KMS-11 (cell line): ENCODE results near the gene KCNQ1.

Experiments used
- H2AFZ ChIP-seq: fragments of 200-600 bp; sonication (generic); 2 replicates; pipeline ENCODE4 v1.6.1; 2016; ENCODE audit warnings: antibody characterized with exemption, mixed run types, low read depth
- H3K27ac ChIP-seq: fragments of 200-600 bp; sonication (generic); 2 replicates; pipeline ENCODE4 v1.6.1; 2016; ENCODE audit warnings: mild to moderate bottlenecking, mixed run types
- H3K27me3 ChIP-seq: fragments of 200-600 bp; sonication (generic); 2 replicates; pipeline ENCODE4 v1.6.1; 2017; ENCODE audit warnings: mild to moderate bottlenecking, low read depth, mixed run types, moderate library complexity; ENCODE audit not compliant: insufficient read depth
- H3K36me3 ChIP-seq: fragments of 200-600 bp; sonication (generic); 2 replicates; pipeline ENCODE4 v1.6.1; 2017; ENCODE audit warnings: mild to moderate bottlenecking, mixed run types; ENCODE audit not compliant: insufficient read depth
- H3K4me1 ChIP-seq: fragments of 200-600 bp; sonication (generic); 2 replicates; pipeline ENCODE4 v1.6.1; 2016; ENCODE audit warnings: mild to moderate bottlenecking, low read depth, mixed run types; ENCODE audit not compliant: poor library complexity, severe bottlenecking
- H3K4me2 ChIP-seq: fragments of 200-600 bp; sonication (generic); 2 replicates; pipeline ENCODE4 v1.7.0; 2016; ENCODE audit warnings: mild to moderate bottlenecking, mixed run types
- H3K4me3 ChIP-seq: fragments of 200-600 bp; sonication (generic); IDR thresholded peaks from 2 replicates; pipeline ENCODE4 v1.6.1; 2017; ENCODE audit warnings: low read depth, low read length, mixed read lengths; ENCODE audit not compliant: insufficient read depth
- H3K79me2 ChIP-seq: fragments of 200-600 bp; sonication (generic); 2 replicates; pipeline ENCODE4 v1.6.1; 2016; ENCODE audit warnings: low read depth, mixed run types; ENCODE audit not compliant: insufficient read depth
- H3K9ac ChIP-seq: fragments of 200-600 bp; sonication (generic); 2 replicates; pipeline ENCODE4 v1.6.1; 2016; ENCODE audit warnings: mild to moderate bottlenecking, mixed run types
- H4K20me1 ChIP-seq: fragments of 200-600 bp; sonication (generic); 2 replicates; pipeline ENCODE4 v1.6.1; 2016; ENCODE audit warnings: mild to moderate bottlenecking, mixed run types; ENCODE audit not compliant: insufficient read depth
- TF ChIP-seq, protein P1 (sequence below): fragments of 200-600 bp; sonication (generic); conservative IDR thresholded peaks from 2 replicates; pipeline ENCODE4 v1.6.1; 2017; ENCODE audit warnings: low read depth, mild to moderate bottlenecking, antibody characterized with exemption, low read length, moderate library complexity, mixed read lengths

KCNQ1 gene

DNA sequence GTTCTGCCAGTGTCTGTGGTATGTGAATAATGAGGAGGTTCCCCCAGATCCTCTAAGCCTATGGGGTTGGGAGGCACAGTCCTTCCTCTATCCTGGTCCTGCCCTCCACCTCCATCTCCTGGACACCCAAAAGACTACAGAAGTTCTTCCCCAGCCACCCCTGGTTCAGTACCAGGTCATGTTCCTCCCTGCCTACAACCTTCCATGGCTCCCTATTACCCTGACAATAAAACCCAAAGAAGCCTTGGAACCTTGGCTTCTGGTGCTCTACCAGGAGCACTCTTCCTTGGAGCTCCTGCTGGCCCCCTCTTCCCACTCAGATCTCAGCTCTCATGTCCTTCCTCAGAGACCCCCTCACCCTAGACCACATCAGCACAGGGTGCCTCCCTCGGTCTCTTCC lies 13.4 kb upstream of the KCNQ1 start:
- no peaks in the 10 kb centered on the region for H4K20me1 ChIP-seq
- no peak overlapping the region for H3K9ac ChIP-seq
- no peak overlapping the region for H3K4me2 ChIP-seq

GRCh38 chr11:2432171-2432621 lies 12.6 kb upstream of the KCNQ1 start:
- no peak overlapping the region for H2AFZ ChIP-seq
- no peaks in the 10 kb centered on the region for H3K4me1 ChIP-seq
- no peaks in the 10 kb centered on the region for H3K36me3 ChIP-seq
- H3K79me2 ChIP-seq, result no peaks in the 10 kb centered on the region
- H3K4me3 ChIP-seq, result no peak overlapping the region
- no peak overlapping the region for H3K4me2 ChIP-seq
- H3K27me3 ChIP-seq, result no peaks in the 10 kb centered on the region; the same call in 1 of the 2 replicates
- H3K9ac ChIP-seq, result no peak overlapping the region
- no peak overlapping the region for H3K27ac ChIP-seq
- TF ChIP-seq, protein P1, sequence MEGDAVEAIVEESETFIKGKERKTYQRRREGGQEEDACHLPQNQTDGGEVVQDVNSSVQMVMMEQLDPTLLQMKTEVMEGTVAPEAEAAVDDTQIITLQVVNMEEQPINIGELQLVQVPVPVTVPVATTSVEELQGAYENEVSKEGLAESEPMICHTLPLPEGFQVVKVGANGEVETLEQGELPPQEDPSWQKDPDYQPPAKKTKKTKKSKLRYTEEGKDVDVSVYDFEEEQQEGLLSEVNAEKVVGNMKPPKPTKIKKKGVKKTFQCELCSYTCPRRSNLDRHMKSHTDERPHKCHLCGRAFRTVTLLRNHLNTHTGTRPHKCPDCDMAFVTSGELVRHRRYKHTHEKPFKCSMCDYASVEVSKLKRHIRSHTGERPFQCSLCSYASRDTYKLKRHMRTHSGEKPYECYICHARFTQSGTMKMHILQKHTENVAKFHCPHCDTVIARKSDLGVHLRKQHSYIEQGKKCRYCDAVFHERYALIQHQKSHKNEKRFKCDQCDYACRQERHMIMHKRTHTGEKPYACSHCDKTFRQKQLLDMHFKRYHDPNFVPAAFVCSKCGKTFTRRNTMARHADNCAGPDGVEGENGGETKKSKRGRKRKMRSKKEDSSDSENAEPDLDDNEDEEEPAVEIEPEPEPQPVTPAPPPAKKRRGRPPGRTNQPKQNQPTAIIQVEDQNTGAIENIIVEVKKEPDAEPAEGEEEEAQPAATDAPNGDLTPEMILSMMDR, result no peak
- H4K20me1 ChIP-seq, result no peaks in the 10 kb centered on the region

More for the DNA sequence above, 13.4 kb upstream of the KCNQ1 start:
- Histone ChIP-seq H3K27ac (no peak overlapping the region), H3K36me3 (no peaks in the 10 kb centered on the region), H3K79me2 (no peaks in the 10 kb centered on the region), H2AFZ (no peak overlapping the region), H3K4me1 (no peaks in the 10 kb centered on the region), H3K4me3 (no peak overlapping the region), H3K27me3 (no peaks in the 10 kb centered on the region; the same call in 1 of the 2 replicates)
- TF ChIP-seq, protein P1, result no peak

GRCh38 chr11:2432628-2433071 lies 12.2 kb upstream of the KCNQ1 start:
- no peak overlapping the region for H3K27ac ChIP-seq
- H3K4me1 ChIP-seq, result no peaks in the 10 kb centered on the region
- H3K36me3 ChIP-seq, result no peaks in the 10 kb centered on the region
- no peak overlapping the region for H2AFZ ChIP-seq
- no peaks in the 10 kb centered on the region for H3K79me2 ChIP-seq
- H3K27me3 ChIP-seq, result no peaks in the 10 kb centered on the region; the same call in 1 of the 2 replicates
- no peak overlapping the region for H3K4me2 ChIP-seq
- no peak overlapping the region for H3K9ac ChIP-seq
- no peaks in the 10 kb centered on the region for H4K20me1 ChIP-seq
- TF ChIP-seq, protein P1, result no peak
- no peak overlapping the region for H3K4me3 ChIP-seq

GRCh38 chr11:2433106-2433925 lies 11.5 kb upstream of the KCNQ1 start:
- H3K4me2 ChIP-seq, result no peak overlapping the region
- TF ChIP-seq, protein P1, result no peak
- no peak overlapping the region for H2AFZ ChIP-seq
- H4K20me1 ChIP-seq, result no peaks in the 10 kb centered on the region
- H3K79me2 ChIP-seq, result no peaks in the 10 kb centered on the region
- H3K4me1 ChIP-seq, result no peaks in the 10 kb centered on the region
- H3K36me3 ChIP-seq, result no peaks in the 10 kb centered on the region
- no peak overlapping the region for H3K27ac ChIP-seq
- no peaks in the 10 kb centered on the region for H3K27me3 ChIP-seq
- H3K9ac ChIP-seq, result no peak overlapping the region
- H3K4me3 ChIP-seq, result no peak overlapping the region
